HTERT RPE-1 (cell line): Measurements from ENCODE around the gene C3orf52.

Source experiments
- in situ Hi-C: fragments of 300-500 bp; cut with MboI; formaldehyde crosslinking; loops from 4 replicates; pipeline ENCODE4 v1.14.3; 2020; ENCODE audit warnings: low sequenced_read_pairs

C3orf52 gene

DNA sequence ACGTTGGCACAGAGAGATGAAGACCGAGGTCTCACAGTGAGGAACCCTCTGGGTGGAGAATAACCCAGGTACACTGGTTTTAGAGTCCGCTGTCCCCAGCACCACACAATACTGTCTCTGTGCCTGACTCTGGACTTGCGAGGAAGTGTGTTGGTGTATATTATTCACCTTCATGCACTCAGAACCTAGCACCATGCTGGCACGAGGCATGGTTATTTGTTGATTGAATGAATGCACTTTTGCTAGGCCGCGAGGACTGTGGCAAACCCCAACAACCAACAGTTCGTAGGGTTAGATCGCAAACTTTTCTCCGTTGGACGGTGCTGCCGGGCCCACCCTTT lies 484 bp upstream of the C3orf52 start:
- in situ Hi-C loops: no loop called here

DNA sequence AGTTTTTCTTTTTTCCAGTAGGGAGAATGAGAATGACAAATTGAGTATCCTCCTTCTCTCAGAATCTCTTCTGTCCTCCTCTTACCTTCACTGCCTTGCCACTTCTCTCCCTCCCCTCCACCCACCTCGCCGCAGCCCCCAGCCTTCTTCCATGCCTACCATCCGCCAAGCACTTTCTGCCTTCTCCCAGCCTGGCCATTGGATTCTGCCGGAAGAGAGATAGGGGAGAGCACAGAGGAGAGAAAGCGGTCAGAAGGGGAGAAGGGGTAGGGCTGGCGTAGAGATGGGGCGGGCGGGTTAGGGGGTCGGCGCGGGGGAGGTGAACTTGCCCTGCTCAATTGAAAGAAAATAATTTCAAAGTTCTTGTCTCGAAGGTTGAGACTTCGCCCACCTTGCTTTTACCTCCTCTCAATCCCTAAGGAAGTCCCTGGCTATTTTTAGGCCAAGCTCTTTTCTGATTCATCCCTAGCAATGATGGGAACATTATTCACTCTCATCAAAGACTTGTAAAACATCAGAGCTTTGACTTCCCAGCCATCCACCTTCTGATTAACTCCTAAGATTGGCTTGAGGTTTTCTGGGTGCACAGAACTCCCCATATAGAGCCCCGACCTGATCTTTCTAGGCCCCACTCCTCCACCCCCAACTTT lies 811 bp downstream of the C3orf52 start:
- in situ Hi-C loops: no loop called here

- in situ Hi-C loops: no loop called here
Measured at GRCh38 chr3:112087746-112088145, 1.6 kb downstream of the C3orf52 start.

- in situ Hi-C loops: no loop called here
Measured at GRCh38 chr3:112088944-112089343, 2.8 kb downstream of the C3orf52 start.

GRCh38 chr3:112089956-112090886 lies 4.0 kb downstream of the C3orf52 start:
- in situ Hi-C loops: no loop called here

DNA sequence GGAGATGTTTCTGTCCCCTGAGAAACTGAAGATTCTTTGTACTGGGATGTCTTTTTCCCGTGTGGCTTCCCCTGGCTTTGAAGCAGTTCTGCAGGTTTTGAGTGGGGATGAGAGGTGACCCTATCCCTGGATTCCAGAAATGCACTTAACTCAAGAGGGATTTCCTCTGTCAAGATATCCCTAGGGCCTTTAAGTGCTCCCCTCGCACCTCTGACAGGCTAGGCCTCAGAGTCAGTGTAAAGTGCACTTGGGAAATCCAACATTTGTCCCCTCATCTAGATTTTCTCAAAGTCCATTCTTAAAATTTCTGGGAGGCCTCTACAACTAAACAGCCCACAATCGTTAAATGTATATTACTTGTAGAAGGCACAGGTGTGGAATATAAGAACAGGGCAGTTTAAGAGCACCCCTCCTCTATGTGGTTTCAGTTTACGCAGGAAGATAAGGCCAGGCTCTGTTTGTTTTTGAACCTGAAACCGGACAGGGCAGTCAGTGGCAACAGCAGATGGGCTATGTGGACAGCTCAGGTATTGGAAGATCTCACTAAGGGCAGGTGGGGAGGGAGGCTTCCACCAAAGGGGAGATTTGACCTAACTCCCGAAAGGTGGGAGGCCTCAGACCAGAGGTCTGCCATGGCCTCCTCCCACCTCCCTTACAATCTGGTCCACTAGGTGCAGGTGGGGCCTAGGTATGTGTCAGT lies 4.8 kb downstream of the C3orf52 start:
- in situ Hi-C loops: no loop called here

- in situ Hi-C loops: no loop called here
Measured at GRCh38 chr3:112092496-112093179, 6.4 kb downstream of the C3orf52 start.

- in situ Hi-C loops: no loop called here
Measured at GRCh38 chr3:112093180-112093522, 7.0 kb downstream of the C3orf52 start.

- in situ Hi-C loops: no loop called here
Measured at GRCh38 chr3:112095731-112096130, 9.5 kb downstream of the C3orf52 start.

DNA sequence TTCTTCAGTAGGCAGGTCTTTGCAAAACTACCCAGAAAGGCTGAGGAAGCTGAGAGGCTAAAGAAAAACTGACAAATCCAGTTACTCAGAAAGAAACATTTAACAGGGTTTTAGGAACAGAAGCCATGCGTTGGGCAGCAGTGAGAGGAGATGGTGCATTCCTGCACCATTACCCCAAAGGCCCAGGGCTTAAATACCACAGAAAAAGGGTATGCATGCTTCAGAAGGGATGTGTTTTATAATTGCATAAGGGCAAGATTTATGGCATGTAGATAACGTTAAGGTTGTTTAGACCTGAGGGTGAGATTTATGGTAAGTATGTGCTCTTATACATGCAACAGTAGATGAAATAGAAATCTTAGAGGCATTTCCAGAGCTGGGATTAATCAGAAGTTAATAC lies 10.0 kb downstream of the C3orf52 start:
- in situ Hi-C loops: no loop called here

DNA sequence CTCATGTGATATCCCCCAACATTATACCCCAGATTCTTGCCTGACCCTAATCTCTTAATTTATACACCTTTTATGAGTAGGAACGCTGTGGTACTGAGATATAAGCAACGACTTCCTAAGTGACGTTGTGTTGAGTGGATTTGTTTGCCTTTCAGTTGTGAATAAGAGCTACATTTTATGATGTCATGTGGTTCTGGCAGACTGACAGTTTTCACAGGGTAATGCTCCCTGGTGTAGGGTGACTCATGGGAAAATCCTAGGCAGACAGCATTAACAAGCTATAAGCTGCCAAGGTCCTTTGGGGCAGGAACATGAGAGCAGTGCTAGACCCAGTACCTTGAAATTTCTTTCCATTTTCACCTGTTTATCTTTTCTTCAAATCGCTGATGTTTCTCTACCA lies 11.2 kb downstream of the C3orf52 start:
- in situ Hi-C loops: no loop called here

DNA sequence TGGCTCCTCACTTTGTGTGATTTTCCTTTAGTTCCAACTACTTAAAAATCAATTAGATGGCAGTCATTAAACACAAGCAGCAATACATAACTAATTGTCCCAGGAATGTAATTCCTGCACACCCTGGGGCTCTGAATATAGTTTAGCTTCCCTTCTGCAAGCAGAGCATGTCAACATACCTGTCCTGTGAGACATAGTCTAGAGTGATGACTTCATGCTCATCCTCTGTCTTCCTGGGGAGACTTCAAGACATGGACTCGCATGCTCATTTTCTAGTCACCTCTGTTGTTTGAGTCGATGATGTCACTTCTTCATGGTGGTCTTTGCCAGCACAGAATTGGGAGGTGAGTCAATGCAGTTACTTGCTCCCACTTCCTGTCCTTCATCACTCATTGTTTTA lies 15.7 kb downstream of the C3orf52 start:
- in situ Hi-C loops: no loop called here

- in situ Hi-C loops: no loop called here
Measured at GRCh38 chr3:112104774-112105173, 18.6 kb downstream of the C3orf52 start.

DNA sequence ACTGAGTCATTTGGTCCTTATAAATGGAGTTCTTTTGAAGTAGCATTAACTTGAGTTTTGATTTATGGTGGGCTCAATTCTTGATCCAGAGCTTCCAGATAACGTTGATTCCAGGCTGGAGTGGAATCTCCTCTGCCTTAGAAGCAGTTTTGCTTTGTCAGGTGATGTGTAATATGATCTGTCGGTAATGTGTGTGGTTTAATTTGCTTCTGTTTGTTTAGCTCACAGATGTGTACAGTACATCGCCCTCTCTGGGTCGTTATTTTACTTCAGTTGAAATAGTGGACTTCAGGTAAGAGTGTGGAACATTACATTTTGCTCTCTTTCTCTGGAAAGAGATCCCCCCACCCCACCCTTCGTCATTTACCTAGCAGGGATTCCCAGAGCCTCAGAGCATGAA lies 23.1 kb downstream of the C3orf52 start:
- in situ Hi-C loops: no loop called here

- in situ Hi-C loops: no loop called here
Measured at GRCh38 chr3:112111785-112112402, 25.7 kb downstream of the C3orf52 start.

GRCh38 chr3:112114576-112115160 lies 28.5 kb downstream of the C3orf52 start:
- in situ Hi-C loops: no loop called here

GRCh38 chr3:112115161-112115739 lies 29.1 kb downstream of the C3orf52 start:
- in situ Hi-C loops: no loop called here

- in situ Hi-C loops: no loop called here
Measured at GRCh38 chr3:112115806-112116383, 29.7 kb downstream of the C3orf52 start.

DNA sequence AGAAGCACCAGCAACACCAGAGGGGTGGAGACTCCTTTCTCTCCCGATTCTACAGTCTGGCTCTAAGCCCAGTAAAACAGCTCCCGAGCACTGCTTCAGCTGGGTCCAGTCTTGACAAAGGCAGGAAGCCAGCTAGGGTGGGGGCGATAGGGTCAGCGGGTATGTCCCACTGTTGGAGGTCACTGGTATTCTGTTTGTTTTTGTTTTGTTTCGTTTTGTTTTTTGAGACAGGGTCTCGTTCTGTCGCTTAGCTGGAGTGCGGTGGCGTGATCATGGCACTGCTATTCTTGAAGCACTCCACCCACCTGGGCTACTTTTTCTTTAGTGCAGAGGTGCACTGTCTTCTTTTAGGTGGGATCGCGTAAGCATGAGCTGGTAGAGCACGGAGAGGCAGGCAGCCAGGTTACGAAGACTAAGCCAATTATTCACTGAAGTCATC lies 30.6 kb downstream of the C3orf52 start:
- in situ Hi-C loops: no loop called here

DNA sequence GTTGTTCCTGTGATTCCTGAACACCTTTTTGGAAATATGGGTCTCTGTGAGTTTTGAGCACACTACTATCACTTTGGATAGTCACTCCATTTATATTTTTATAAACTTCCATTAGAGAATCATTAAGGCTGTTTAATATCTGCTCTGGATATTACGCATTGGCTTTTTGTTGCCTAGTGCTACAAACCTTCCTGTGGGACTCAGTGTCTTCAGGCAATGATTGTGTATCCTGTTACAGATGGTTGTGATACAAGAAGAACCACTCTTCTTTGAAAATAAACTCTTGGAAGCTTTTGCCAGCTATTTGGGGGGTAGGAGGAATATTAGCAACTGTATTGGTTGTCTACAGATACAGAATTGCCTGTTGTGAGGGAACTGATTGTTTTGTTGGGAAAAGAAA lies 31.2 kb downstream of the C3orf52 start:
- in situ Hi-C loops: no loop called here
